ENCODE data around the gene PATZ1. TPM values are rescaled to one million over a fixed set of nuclear protein-coding genes. Genes with fewer than 3 reads are reported as not detected.

Gene PATZ1
- total and polyA plus RNA-seq, 9 of the 15 experiments (the other 6 are each of a cell fraction or from before 2014, with no cell fraction given) = 0.63 to 7.8 (median 4.2) TPM

DNA sequence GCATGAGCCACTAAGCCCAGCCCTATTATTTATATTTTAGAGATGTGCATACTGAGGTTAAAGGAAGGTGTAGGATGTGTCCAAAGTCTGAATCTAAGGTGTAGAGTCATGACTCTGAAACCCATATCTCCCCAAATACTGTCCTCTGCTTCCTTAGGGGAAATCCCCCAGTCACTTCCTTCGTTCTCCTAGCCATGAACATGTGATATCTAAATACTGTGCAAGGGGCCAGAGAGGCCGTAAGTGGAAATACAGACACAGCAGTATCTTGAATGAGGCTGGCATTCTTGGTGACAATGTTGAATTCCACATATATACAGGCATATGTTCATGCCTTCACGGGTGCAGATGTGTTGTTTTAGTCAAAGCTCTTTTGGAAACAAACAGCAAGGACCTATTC lies 21.3 kb upstream of the PATZ1 start:
- no peaks in the 10 kb centered on the region for H4K20me1 ChIP-seq (replicated peaks; ENCODE audit: control insufficient read depth, insufficient read depth, low read length)
- H3K79me2 ChIP-seq (ENCODE audit: control insufficient read depth, insufficient read depth, low read length) = no peaks in the 10 kb centered on the region
- WGBS (ENCODE audit: insufficient coverage, low coverage, missing lambda C conversion rate) = 33% methylated on average over 3 of the region's 3 CpGs
- no peak for FAIRE-seq
- no peak overlapping the region for H3K9ac ChIP-seq (ENCODE audit: insufficient read depth in 1 of 2, low read depth in 2 of 2, low read length in 2 of 2)
- CTCF ChIA-PET (ENCODE audit: low intra/inter-chr PET ratio) = no interaction called here
- no peaks in the 10 kb centered on the region; a peak in 1 of 5 replicates for H3K4me1 ChIP-seq (replicated peaks in 1 of 2; ENCODE audit: control insufficient read depth in 2 of 2, insufficient read depth in 2 of 2, low read length in 2 of 2)
- H3K9me1 ChIP-seq (ENCODE audit: control insufficient read depth, insufficient read depth, low read length) = no peaks in the 10 kb centered on the region
- H3K27me3 ChIP-seq (ENCODE audit: control insufficient read depth in 2 of 2, insufficient read depth in 2 of 2, low read length in 2 of 2) = no peaks in the 10 kb centered on the region
- in situ Hi-C loops (cut with MboI) = no loop called here
- DNase-seq (ENCODE audit: extremely low read depth in 1 of 4, low spot score in 3 of 4) = no peak
- ATAC-seq = no peak
- no peak overlapping the region for H3K4me3 ChIP-seq
- H3K36me3 ChIP-seq (ENCODE audit: control insufficient read depth, insufficient read depth, low read length) = no peaks in the 10 kb centered on the region
- no peak overlapping the region for H3K4me2 ChIP-seq (ENCODE audit: insufficient read depth, low read length)
- POLR2A ChIA-PET = interaction anchor here (0.7 kb wide), 1 partner anchor 10 kb away, joined by 3 read pairs; no protein-coding TSS in a partner anchor
- H2AFZ ChIP-seq (ENCODE audit: low read depth, low read length) = no peak overlapping the region; the same call in 1 of the 2 replicates
- BruUV-seq (replicated peaks) = no TSS peak
- no peaks in the 10 kb centered on the region for H3K9me3 ChIP-seq (replicated peaks; ENCODE audit: control insufficient read depth, insufficient read depth, low read depth, low read length)
- intact Hi-C loops (cut with micrococcal nuclease) = no loop called here
- TF ChIP-seq ZBTB1 (CRISPR knock-in tag; IDR thresholded peaks at IDR 0.05; ENCODE audit: borderline replicate concordance, low read depth) = no peak
- TF ChIP-seq, protein P1, sequence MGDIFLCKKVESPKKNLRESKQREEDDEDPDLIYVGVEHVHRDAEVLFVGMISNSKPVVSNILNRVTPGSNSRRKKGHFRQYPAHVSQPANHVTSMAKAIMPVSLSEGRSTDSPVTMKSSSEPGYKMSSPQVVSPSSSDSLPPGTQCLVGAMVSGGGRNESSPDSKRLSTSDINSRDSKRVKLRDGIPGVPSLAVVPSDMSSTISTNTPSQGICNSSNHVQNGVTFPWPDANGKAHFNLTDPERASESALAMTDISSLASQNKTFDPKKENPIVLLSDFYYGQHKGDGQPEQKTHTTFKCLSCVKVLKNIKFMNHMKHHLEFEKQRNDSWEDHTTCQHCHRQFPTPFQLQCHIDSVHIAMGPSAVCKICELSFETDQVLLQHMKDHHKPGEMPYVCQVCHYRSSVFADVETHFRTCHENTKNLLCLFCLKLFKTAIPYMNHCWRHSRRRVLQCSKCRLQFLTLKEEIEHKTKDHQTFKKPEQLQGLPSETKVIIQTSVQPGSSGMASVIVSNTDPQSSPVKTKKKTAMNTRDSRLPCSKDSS (IDR thresholded peaks at IDR 0.05; ENCODE audit: low read depth, partially characterized antibody) = no peak
- no peak overlapping the region for H3K27ac ChIP-seq (ENCODE audit: extremely low read depth, low read depth, low read length)

GRCh38 chr22:31363885-31364465 lies 17.8 kb upstream of the PATZ1 start:
- ATAC-seq (no peak), DNase-seq (ENCODE audit: extremely low read depth in 1 of 4, low spot score in 3 of 4) (peak in 1 of 4 experiments; percentile 3), FAIRE-seq (no peak)
- H3K36me3 ChIP-seq (ENCODE audit: control insufficient read depth, insufficient read depth, low read length) = no peaks in the 10 kb centered on the region
- no TSS peak for BruUV-seq (replicated peaks)
- 27% methylated on average over 3 of the region's 3 CpGs for WGBS (ENCODE audit: insufficient coverage, low coverage, missing lambda C conversion rate)
- no peaks in the 10 kb centered on the region for H4K20me1 ChIP-seq (replicated peaks; ENCODE audit: control insufficient read depth, insufficient read depth, low read length)
- no peaks in the 10 kb centered on the region; a peak in 1 of 5 replicates for H3K4me1 ChIP-seq (replicated peaks in 1 of 2; ENCODE audit: control insufficient read depth in 2 of 2, insufficient read depth in 2 of 2, low read length in 2 of 2)
- no peak overlapping the region for H3K27ac ChIP-seq (ENCODE audit: extremely low read depth, low read depth, low read length)
- H3K79me2 ChIP-seq (ENCODE audit: control insufficient read depth, insufficient read depth, low read length) = no peaks in the 10 kb centered on the region
- H3K4me2 ChIP-seq (ENCODE audit: insufficient read depth, low read length) = no peak overlapping the region
- no peaks in the 10 kb centered on the region for H3K27me3 ChIP-seq (ENCODE audit: control insufficient read depth in 2 of 2, insufficient read depth in 2 of 2, low read length in 2 of 2)
- no peak overlapping the region for H2AFZ ChIP-seq (ENCODE audit: low read depth, low read length)
- ChIA-PET POLR2A (no interaction called here), CTCF (ENCODE audit: low intra/inter-chr PET ratio) (no interaction called here)
- no peak overlapping the region for H3K9ac ChIP-seq (ENCODE audit: insufficient read depth in 1 of 2, low read depth in 2 of 2, low read length in 2 of 2)
- H3K4me3 ChIP-seq = no peak overlapping the region
- no peaks in the 10 kb centered on the region for H3K9me1 ChIP-seq (ENCODE audit: control insufficient read depth, insufficient read depth, low read length)
- no peaks in the 10 kb centered on the region for H3K9me3 ChIP-seq (replicated peaks; ENCODE audit: control insufficient read depth, insufficient read depth, low read depth, low read length)
- in situ Hi-C loops (cut with MboI) (no loop called here), intact Hi-C loops (cut with micrococcal nuclease) (no loop called here)
- TF ChIP-seq EGR1 (conservative IDR thresholded peaks at IDR 0.05) (no peak), PML (IDR thresholded peaks at IDR 0.05; ENCODE audit: low read length) (no peak), ARID2 (IDR thresholded peaks at IDR 0.05) (no peak), CLOCK (CRISPR knock-in tag; IDR thresholded peaks at IDR 0.05; ENCODE audit: borderline replicate concordance) (no peak), ZZZ3 (IDR thresholded peaks at IDR 0.05) (no peak), FOXM1 (IDR thresholded peaks at IDR 0.05; ENCODE audit: low read depth) (no peak), FOXM1 (CRISPR knock-in tag; IDR thresholded peaks at IDR 0.05; ENCODE audit: low read depth) (no peak)
- TF ChIP-seq, protein P2, sequence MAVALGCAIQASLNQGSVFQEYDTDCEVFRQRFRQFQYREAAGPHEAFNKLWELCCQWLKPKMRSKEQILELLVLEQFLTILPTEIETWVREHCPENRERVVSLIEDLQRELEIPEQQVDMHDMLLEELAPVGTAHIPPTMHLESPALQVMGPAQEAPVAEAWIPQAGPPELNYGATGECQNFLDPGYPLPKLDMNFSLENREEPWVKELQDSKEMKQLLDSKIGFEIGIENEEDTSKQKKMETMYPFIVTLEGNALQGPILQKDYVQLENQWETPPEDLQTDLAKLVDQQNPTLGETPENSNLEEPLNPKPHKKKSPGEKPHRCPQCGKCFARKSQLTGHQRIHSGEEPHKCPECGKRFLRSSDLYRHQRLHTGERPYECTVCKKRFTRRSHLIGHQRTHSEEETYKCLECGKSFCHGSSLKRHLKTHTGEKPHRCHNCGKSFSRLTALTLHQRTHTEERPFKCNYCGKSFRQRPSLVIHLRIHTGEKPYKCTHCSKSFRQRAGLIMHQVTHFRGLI (CRISPR knock-in tag; IDR thresholded peaks at IDR 0.05) = no peak

Data from K562 (cell line).